GOT3 (cell line): ENCODE measurements around the gene IQCE.
A peak's percentile ranks its signal among the peaks of the same experiment; 100 is the strongest.
"Not testable (repeated sequence)": the region's sequence is repeated elsewhere in the genome, so short reads cannot be mapped to it uniquely, and the experiment has no call there.

Experiments used
- DNase-seq: peaks from one replicate; lab custom pipeline; 2025; ENCODE audit warnings: mixed read lengths; lab: John Stamatoyannopoulos, UW

Gene IQCE

DNA sequence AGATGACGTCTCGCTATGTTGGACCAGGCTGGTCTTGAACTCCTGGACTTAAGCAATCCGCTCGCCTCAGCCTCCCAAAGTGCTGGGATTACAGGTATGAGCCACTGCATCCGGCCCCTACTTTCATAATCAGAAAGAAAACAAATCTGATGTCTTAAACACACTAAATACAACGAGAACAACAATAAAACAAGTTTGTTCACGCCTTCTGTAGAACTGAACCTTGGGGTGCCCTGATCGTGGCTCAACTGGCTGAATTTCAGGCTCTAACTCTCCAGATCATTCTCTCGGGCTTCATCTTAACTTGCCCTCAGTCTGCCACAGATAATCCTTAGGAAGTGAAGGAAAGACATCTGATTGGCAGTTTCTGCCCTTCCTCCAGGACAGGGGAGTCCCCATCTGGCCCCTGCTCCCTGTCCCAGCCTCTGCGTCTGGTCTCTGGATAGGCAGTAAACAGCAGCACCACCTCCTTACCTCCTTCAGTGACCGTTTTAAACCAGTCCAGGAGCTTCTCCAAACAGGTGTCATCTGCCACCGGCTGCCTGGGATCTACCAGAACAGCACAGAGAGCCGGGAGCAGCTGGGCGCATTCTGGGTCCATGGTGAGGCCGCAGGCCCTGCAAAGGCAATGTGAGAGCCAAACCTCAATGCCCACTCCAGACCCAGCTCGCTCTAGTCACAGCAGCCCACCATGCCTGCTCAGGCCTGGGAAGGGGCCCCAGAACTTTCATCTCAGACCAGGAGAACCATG lies 4.8 kb upstream of the IQCE start:
- no peak for DNase-seq

DNA sequence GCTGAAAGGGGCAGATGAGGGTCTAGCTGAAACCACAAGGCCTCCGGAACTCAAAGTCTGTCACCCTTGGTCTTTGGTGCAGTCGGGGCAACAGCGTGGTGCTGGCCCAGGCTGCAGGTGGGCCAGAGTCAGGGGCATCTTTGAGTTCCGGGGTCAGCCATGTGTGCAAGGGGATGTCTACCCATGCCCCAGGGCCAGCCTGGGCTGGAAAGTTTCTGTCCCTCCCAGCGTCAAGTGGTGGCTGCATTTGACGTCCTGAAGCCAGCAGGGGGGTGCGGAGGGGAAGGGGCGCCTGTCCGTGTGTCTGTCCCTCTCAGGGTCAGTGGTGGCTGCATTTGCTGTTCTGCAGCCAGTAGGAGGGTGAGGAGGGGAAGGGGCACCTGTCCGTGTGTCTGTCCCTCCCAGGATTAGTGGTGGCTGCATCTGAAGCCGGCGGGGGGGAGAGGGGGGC lies 4.1 kb upstream of the IQCE start:
- DNase-seq = no peak

DNA sequence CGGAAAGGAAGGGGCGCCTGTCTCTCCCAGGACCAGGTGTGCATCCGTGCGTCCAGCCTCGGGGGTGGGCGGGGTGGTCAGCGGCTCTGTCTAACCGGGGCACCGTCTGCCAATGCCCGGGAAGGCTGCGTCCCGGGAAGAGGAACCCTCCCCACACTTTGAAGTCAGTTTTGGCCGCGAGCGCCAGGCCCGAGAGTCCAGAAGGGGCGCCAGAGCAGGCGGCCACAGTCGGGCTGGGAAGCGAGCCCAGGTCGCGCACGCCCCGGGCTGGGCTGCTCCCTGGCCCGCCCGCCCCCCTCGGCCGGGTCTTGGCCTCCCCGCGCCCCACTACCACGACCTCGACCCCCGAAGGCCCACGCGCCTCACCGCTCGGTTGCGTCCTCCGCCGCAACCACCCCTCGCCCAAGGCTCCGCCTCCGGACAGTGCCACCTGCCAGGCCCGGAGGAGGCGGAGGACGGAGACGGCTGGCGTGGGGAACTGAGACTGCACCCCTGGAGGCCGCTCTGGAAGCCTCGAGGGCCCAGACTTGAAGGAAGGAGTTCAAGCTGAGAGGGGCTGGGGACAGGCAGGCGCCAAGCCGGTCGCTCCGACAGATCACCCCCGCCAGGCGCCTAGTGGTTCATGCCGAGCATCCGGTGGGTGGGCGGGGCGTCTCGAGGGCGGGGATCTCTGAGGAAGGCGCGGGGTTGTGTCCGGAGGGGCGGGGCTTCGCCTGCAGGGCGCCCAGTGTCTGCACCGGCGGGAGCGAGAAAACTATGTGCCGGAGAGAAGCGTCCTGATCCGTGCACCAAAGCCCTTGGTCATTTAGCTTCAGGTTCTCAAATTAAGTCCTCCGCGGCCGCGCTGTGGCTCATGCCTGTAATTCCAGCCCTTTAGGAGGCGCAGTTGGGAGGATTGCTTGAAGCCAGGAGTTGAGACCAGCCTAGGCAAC lies 3.4 kb upstream of the IQCE start, which contains the start of gene BRAT1:
BRAT1 (minus strand) TSS at position 404 of the 932 bp plus-strand sequence. CDS start 1,093 bp downstream, outside the sequence.
- DNase-seq = peak; percentile 89

DNA sequence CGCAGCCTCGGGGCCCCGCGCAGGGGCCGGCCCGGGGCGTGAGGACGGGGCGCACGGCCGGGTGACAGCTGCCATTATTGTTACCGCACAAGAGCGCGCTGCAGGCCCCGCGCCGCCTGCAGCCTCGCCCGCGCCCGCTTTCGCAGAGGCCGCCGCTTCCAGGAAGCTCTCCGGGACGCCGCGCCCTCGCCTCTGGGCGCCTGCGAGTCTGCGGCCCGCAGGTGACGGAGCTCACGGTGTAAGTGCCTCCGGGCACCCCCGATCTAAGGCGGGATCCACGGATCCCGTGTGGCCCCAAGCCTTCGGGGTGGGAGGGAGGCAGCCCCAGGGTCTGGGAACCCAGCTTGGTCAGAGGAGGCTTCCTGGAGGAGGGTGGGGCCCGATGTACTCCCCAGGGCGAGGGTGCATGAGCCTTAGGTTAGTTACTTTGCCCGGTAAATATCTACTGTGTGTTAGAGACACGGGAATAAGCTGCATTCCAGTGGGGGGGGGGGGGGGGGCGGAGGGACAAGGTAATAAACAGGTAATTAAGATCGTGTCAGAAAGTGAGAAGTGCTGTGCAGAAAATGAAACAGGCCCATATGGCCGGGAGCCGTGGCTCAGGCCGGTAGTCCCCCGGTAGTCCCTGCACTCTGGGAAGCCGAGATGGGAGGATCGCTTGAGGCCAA lies 638 bp downstream of the IQCE start:
- no peak for DNase-seq

DNA sequence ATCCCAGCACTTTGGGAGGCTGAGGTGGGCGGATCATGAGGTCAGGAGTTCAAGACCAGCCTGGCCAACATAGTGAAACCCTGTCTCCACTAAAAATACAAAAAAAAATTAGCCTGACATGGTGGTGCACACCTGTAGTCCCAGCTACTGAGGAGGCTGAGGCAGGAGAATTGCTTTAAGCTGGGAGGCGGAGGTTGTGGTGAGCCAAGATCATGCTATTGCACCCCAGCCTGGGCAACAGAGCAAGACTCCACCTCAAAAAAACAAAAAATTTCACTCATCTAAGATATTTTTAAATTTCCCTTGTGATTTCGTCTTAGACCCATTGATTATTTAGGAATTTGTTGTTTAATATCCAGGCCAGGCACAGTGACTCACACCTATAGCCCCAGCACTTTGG lies 5.2 kb downstream of the IQCE start:
- DNase-seq = not testable (repeated sequence)

DNA sequence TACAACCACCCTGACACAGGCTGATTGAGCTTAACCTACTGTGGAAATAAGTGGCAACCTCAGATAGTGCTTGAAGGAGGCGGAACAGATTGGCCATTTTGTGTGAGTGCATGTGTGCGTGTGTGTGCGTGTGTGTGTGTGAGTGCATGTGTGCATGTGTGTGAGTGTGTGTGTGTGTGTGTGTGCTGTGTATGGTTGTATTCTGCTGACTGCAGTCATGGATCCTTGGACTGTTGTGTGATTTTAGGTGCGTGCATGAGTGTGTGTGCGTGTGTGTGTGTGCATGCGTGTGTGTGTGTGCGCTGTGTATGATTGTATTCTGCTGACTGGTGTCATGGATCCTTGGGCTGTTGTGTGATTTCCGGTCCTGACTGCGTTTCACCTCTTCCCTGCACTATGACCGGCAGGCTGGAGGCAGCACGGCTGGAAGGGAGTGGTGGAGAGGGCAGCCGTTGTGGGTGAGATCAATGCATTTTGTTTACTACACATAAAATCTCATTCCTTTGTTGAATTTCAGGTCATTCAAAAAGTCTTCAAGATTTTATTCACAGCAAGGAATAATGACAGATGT lies 6.3 kb downstream of the IQCE start:
- no peak for DNase-seq

DNA sequence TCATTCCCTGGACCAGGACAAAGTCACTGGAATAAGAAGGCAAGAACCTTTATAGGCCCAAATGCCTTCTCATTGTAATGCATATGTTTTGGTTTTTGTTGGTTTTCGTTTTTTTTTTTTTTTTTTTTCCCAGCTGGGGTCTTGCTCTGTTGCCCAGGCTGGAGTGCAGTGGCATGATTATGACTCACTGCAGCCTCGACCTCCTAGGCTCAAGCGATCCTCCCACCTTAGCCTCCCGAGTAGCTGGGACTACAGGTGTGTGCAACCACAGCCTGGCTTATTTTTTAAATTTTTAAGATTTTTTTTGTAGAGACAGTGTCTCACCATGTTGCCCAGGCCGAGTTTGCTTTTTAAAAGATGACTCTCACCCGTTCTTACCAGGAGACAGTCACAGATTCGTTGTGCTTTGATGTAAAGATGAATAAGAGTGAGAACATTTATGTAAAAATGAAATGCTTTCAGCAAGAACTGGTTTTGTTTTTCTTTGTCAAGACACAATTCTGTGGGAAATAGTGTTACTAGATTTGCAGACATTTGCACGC lies 7.6 kb downstream of the IQCE start:
- no peak for DNase-seq

DNA sequence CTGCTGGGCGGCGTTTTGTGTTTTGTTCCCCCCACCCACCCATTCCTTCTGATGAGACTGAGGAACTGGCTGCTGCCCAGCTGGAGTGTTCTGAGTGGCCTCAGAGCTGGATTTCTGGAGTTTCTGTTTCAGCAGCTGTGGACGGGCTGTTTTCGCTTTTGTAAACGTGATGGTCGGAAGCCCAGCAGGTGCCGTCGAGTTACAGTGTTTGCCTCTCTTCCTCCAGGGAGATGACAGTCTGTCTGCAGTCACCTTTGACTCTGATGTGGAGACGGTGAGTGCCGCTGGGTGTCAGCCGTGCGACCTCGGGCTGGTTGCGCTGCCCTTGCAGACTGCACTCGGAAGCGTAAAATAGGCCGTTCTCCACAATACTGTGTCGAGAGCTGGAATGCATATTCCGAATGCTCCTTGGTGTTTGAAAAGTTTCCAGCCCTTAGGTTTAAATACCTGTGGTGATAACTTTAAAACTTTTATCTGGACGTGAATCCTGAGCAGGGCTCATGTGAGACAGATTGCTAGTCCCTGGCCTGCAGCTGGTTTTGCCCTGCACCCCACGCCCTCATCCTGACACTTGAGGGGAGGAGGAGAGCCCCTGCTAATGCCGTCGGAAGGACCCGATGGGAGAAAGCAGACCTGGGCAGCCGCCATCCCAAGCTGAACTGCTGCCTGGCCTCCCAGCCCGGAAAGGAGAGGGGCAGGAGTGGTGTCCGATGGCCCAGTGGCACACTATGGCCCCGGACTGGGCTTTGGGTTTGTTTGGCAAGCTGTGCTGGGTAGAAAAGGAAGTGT lies 8.3 kb downstream of the IQCE start:
- DNase-seq = no peak

DNA sequence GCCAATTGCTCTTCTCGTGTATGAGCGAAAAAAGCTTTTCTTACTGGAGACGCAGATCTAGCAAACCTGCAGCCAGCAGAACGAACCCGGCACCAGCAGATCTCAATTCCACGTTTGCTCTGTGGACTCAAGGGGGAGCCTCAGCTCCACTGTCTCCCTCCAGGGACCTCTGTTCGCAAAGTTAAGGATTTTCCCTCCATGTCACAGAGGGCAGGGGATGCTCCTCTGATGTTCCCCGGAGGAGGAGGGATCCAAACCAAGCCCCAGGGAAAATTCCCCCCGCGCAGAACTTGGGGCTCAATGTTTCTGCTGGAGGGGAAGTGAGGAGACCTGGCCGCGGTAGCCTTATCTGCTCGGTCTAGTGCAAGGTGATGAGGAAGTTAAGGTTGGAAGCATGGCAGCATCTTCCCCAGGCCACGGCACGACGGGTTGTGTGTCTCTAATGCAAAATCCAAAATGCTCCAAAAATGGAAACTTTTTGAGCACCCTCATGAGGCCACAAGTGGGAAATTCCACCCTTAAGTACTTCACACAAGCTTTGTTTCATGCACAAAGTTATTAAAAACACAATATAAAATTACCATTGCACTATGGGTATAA lies 9.0 kb downstream of the IQCE start:
- no peak for DNase-seq

DNA sequence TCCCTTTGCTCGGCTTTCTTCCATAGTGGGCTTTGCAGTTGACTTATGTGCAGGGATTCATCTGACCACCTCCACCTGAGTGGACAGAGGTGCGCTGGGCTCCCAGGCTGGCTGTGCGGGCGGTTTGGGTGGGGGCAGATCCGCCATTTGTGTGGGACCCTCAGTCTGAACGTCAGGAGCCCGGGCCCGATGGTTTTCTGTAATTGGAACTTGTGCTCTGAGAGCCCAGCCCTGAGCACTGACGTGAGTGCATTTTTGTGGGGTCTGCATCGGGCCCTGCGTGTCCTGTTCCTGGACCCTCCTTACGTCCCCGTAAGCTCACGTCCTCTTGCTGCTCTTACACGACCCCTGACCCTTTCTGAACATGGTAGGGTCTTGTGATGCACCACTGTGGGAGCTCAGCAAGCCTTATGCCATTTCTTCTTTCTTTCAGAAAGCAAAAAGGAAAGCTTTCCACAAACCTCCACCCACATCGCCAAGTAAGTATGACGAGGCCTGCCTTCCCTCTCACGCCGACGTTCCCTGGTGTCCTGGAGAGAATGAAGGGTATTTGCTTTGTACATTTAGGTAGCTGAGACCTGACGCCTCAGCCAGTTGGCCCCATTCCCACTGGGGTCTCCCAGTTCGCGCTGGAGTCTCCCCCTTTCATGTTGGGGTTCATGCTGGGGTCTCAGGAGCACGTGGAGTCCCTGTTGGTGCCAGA lies 9.9 kb downstream of the IQCE start:
- no peak for DNase-seq

DNA sequence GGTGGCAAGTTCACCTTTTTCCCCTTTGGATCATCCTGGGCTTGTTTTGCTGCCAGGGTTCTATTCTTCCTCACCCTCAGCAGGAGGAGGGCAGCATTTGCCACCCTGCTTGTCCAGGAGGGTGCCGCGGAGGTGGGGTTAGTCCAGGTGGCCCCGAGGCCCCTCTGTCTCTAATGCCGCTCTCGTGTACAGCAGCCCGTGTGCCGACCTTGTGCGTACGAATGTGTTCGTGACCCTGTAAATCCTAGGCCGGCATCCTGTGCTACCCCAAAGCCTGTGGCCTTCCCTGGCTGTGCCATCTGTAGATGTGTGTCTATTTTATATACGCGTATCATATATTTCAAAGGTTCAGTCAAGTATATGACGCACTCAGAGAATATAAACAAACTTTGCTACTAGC lies 10.6 kb downstream of the IQCE start:
- no peak for DNase-seq

DNA sequence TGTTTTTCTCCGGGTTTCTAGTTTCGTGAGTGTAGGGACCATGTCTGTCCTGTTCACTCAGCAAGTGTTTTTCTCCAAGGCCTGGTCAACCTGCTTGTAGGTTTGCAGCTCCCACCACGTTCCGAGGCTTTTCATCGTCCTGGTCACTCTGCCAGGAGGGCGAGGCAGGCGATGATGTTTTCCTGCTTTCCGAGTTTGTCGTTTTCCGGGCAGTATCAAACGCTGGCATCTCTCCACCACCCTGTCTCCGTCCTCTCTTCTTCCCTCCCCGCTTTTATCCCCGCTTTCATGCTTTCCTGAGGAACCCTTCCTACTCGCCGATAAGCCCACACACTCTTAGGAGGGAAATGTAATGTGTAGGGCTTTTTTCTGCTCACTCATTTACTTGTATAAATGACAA lies 11.2 kb downstream of the IQCE start:
- DNase-seq = no peak

DNA sequence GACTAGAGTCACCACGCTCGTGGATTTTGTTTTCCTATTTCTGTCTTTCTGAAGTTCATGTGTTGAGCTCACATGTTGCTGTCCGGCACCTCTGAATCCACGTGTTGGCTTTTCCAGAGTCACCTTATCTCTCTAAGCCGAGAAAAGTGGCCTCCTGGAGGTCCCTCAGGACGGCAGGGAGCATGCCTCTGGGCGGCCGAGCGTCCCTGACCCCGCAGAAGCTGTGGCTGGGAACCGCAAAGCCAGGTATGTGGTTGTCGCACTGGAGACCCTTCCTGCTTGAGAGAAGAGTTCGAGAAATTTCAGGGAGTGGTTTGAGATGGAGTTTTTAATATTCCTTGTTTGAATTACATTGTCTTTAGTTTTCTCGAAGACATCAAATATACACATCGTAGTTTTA lies 12.6 kb downstream of the IQCE start:
- DNase-seq = no peak

DNA sequence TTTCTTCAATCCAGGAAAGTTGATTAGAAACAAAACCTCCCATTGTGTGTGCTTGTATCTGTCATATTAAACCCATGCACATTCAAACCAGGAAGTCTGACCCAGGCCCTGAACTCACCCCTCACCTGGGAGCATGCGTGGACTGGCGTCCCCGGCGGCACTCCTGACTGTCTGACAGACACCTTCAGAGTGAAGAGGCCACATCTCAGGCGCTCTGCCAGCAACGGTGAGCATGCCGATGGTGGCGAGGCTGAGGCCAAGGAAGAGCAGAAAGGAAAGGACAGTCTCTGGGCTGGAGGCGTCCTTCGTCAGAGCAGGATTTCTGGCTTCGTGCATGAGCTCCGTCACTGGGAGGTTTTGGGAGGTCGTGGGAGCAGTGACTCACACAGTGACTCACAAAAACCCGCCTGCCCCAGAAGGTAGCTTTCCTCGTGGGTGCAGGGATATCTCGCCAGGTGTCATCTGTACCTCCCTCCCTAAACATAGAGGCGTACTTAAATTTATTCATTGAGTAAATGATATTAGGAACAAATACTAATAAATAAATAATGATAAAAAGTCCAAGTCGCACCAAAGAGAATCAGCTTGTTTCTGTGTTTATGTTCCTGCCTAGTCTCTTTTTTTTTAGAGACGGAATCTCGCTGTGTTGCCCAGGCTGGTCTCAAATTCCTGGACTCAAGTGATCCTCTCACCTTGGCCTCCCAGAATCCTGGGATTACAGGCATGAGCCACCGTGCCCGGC lies 13.5 kb downstream of the IQCE start:
- DNase-seq = no peak

DNA sequence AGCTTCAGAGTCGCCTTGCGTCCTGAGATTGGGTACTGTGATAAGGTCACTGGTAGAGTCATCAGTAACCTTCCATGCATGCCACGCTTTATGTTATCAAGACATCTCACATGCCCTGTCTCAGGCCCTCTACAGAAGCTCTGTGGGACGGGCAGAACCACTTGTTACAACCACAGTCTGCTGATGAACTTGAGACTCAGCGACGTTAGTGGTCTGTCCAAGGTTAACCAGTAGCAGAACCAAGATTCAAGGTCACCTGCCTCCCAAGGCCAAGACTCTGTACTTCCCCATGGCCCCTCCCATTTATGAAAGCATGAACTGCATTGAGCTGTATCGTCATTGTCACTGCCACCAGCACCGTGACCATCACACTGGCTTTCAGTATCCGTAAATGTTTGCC lies 15.0 kb downstream of the IQCE start:
- DNase-seq = no peak

DNA sequence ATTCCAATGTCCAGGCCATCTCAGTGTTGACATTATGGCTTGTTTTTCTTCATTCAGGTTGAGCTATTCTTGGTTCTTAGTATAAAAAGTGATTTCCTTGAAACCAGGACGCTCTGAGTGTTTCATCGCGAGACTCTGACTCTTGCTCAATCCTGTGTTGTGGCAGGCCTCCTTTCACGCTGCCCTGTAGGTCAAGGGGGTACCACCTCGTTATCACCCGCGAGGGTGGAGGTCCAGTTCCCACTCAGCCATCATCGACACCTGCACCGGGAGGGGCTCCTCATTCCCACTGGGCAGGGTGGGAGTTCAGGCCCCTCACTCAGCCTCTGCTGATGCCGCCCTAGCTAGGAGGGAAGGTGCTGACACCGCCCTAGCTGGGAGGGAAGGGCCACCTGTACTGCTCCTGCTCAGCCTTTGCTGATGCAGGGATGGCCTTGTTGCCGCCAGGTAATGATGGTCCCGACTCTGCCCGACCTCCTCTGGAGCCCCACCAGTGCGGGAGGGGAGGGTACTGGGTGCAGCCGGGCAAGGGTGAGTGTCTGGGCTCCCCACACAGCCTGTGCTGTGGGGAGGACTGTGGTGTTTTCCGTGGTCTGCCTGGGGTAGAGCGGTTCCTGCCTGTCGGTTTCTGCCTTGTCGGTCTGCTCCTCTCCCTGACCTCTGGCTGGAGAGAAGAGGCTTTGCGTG lies 16.4 kb downstream of the IQCE start:
- no peak for DNase-seq

DNA sequence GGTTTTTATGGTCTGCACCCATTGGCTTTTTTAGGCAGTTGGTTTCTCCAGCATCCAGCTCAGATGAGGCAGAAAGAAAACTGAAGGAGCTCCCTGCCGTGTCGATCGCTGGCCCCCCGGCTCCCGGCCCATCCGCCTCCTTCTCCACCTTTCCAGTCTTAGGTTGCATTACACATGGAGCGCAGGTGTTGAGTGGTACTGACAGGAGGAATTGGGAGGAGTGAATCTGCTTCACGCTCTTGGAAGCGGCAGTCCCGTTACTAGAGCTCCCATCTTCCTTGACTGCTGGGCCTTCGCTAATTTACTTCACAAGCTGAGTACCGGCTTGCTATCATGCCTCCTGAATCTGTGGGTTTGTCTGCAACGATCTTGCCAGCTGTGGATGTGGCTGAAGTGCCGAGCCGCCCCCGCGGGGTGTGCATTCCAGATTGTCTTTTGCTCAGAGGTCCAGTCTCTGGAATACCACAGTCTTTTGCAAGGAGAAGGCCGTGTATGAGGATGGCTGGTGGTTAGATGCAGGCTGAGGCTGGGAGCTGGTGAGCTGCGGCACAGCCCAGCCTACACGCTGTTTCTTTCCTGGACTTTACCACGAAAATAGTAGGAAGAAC lies 17.1 kb downstream of the IQCE start:
- DNase-seq = no peak
